ENCODE data around the gene EVA1B.

DNA sequence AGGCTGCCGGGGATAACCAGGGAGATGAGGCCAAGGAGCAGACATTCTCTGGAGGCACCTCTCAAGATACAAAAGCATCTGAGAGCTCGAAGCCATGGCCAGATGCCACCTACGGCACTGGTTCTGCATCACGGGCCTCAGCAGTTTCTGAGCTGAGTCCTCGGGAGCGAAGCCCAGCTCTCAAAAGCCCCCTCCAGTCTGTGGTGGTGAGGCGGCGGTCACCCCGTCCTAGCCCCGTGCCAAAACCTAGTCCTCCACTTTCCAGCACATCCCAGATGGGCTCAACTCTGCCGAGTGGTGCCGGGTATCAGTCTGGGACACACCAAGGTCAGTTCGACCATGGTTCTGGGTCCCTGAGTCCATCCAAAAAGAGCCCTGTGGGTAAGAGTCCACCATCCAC, 36.6 kb downstream of the EVA1B start:
- TF ChIP-seq, protein P1, sequence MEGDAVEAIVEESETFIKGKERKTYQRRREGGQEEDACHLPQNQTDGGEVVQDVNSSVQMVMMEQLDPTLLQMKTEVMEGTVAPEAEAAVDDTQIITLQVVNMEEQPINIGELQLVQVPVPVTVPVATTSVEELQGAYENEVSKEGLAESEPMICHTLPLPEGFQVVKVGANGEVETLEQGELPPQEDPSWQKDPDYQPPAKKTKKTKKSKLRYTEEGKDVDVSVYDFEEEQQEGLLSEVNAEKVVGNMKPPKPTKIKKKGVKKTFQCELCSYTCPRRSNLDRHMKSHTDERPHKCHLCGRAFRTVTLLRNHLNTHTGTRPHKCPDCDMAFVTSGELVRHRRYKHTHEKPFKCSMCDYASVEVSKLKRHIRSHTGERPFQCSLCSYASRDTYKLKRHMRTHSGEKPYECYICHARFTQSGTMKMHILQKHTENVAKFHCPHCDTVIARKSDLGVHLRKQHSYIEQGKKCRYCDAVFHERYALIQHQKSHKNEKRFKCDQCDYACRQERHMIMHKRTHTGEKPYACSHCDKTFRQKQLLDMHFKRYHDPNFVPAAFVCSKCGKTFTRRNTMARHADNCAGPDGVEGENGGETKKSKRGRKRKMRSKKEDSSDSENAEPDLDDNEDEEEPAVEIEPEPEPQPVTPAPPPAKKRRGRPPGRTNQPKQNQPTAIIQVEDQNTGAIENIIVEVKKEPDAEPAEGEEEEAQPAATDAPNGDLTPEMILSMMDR (IDR thresholded peaks at IDR 0.05 in 2 of 3, conservative IDR thresholded peaks at IDR 0.05 in 1 of 3; ENCODE audit: borderline replicate concordance in 1 of 3, insufficient read depth in 1 of 3, low read depth in 2 of 3, low read length in 2 of 3) = no peak
- no peak for TF ChIP-seq ZNF274 (IDR thresholded peaks at IDR 0.05; ENCODE audit: low read depth, low read length)
- TF ChIP-seq ELF1 (IDR thresholded peaks at IDR 0.05; ENCODE audit: borderline replicate concordance, low read depth) = no peak
- TF ChIP-seq YY1 (IDR thresholded peaks at IDR 0.05; ENCODE audit: extremely low read depth, insufficient replicate concordance, low read depth, low read length) = no peak
- TF ChIP-seq, protein P2, sequence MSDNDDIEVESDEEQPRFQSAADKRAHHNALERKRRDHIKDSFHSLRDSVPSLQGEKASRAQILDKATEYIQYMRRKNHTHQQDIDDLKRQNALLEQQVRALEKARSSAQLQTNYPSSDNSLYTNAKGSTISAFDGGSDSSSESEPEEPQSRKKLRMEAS (IDR thresholded peaks at IDR 0.05) = no peak
- TF ChIP-seq POLR2A (IDR thresholded peaks at IDR 0.05; ENCODE audit: borderline replicate concordance, extremely low read depth, insufficient read depth, insufficient read length) = no peak
- TF ChIP-seq POLR2AphosphoS5 (IDR thresholded peaks at IDR 0.05; ENCODE audit: low read depth, low read length) = no peak
- TF ChIP-seq, protein P3, sequence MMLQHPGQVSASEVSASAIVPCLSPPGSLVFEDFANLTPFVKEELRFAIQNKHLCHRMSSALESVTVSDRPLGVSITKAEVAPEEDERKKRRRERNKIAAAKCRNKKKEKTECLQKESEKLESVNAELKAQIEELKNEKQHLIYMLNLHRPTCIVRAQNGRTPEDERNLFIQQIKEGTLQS (IDR thresholded peaks at IDR 0.05) = no peak
- no peak for TF ChIP-seq SP1 (IDR thresholded peaks at IDR 0.05; ENCODE audit: low read depth)
- TF ChIP-seq EZH2phosphoT487 (IDR thresholded peaks at IDR 0.05; ENCODE audit: borderline replicate concordance) = no peak
- TF ChIP-seq SIN3A (IDR thresholded peaks at IDR 0.05; ENCODE audit: low read depth) = no peak
- no peak for TF ChIP-seq EZH2 (IDR thresholded peaks at IDR 0.05)
- no peak for TF ChIP-seq TCF7L2 (IDR thresholded peaks at IDR 0.05; ENCODE audit: borderline replicate concordance, extremely low read depth, insufficient read depth, insufficient read length)
